ENCODE data around the gene CLEC14A.

The CLEC14A gene

DNA sequence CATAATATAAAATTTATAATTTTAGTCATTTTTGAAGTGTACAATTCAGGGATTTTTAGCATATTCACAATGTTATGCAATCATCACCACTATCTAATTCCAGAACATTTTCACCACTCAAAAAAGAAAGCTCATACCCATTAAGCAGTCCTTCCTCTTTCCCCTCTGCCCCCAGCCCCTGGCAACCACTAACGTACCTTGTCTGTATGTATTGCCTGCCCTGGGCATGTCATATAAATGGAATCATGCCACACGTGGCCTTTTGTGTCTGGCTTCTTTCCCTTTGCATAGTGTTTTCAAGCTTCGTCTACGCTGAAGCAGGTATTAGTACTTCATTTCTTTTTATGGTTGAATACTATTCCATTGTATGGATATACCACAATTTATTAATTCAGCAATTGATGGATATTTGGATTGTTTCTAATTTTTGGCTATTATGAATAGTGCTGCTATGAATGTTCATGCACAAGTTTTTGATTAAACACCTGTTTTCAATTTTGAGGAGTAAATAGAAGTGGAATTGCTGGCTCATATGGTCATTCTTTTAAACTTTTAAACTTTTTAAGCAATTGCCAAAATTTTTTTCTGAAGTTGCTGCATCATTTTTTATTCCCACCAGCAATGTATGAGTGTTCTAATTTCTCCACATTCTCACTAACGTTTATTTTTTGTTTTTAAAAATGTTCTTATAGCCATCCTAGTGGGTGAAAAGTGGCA, 49.8 kb downstream of the CLEC14A start:
- DNase-seq (ENCODE audit: low read depth in 2 of 2): no peak

- no peak for DNase-seq (ENCODE audit: low read depth in 2 of 2)
Observed at GRCh38 chr14:38205119-38205813, 50.6 kb downstream of the CLEC14A start.

GRCh38 chr14:38204719-38205115, 51.2 kb downstream of the CLEC14A start:
- no peak for DNase-seq (ENCODE audit: low read depth in 2 of 2)

Data from stimulated activated CD4-positive, alpha-beta T cell treated with anti-CD3 and anti-CD28 coated beads, Interleukin-12 subunit alpha, Interleukin-12 subunit beta, amount 100 ng/mL, for 24 hours (primary cell).